ENCODE data around the gene ADAM23.

The ADAM23 gene

DNA sequence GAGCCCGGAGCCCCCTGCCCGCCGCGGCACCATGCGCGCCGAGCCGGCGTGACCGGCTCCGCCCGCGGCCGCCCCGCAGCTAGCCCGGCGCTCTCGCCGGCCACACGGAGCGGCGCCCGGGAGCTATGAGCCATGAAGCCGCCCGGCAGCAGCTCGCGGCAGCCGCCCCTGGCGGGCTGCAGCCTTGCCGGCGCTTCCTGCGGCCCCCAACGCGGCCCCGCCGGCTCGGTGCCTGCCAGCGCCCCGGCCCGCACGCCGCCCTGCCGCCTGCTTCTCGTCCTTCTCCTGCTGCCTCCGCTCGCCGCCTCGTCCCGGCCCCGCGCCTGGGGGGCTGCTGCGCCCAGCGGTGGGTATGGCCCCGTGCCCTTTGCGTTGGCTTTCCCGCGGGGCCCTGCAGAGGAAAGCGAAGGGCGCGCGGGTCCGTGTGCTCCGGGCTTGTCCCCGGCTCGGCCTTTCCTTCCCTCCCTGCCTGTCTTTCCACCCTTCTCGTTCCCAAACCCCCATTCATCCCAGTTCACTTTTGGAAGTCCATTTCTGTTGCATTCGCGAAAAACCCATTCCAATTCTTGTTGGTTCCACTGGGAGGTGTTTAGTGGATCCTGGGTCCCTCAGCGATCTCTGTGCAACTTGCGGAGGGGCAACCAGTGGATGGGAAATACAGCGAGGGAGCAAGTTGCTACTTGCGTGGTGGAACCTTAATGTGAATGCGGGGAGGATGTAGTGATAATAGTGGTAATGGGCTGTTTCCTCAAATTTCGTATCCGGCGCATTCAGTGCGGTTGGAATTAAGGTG, 599 bp downstream of the ADAM23 start:
- no peak for DNase-seq (ENCODE audit: low read depth in 2 of 2, low spot score in 1 of 2)

DNA sequence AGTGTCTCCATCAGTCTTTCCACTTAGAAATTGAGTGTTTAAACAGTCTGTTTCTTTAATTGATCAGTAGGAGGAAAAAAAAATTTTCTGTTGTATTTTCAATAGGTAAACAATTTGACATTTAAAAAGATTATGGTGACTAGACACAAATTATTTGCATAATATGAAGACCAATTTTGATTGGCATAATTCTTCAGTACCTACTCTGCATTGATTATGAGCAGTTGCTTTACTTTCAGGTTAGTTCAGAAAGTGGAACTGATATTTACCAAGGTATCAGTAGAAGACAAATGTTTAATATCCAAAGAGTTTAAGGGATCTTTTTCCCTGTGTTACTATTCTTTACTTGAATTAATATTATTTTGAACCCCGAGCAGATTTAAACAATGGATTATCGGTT, 2.6 kb downstream of the ADAM23 start:
- DNase-seq (ENCODE audit: low read depth in 2 of 2, low spot score in 1 of 2), result no peak

DNA sequence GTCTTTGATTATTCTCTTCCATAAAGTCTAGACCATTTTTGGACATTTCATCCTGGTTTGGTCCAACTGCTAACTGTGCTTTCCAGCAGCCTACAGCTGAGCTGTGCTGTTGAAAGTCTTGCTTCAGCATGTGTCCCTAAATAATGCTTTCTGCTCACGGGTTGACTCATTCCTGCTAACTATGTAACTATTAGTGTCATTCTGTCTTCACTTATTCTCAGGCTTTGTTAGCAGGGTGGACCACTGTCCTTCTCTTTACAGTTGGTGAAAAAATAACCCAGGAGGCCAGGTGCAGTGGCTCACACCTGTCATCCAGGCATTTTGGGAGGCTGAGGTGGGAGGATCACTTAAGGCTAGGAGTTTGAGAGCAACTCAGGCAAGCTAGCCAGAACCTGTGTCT, 8.9 kb downstream of the ADAM23 start:
- no peak for DNase-seq (ENCODE audit: low read depth in 2 of 2, low spot score in 1 of 2)

DNA sequence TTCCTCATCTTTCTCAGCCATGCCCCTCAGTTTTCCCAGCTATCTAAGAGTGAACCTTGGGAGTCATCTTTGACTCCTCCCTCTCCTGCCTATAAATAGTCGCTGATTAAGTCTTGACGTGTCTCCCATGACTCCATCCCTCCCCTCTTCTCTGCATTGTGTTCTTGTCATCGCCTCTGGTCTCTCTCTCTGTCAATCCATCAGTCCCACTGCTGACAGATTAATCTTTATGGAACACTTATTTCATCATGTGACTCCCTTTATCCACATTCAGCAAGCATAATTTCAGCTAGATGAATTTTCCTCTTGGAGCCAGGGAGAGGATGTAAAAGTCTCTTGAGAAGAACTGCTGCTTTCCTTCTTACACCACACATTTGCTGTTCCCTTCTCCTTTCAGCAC, 9.4 kb downstream of the ADAM23 start:
- DNase-seq (ENCODE audit: low read depth in 2 of 2, low spot score in 1 of 2), result no peak

DNA sequence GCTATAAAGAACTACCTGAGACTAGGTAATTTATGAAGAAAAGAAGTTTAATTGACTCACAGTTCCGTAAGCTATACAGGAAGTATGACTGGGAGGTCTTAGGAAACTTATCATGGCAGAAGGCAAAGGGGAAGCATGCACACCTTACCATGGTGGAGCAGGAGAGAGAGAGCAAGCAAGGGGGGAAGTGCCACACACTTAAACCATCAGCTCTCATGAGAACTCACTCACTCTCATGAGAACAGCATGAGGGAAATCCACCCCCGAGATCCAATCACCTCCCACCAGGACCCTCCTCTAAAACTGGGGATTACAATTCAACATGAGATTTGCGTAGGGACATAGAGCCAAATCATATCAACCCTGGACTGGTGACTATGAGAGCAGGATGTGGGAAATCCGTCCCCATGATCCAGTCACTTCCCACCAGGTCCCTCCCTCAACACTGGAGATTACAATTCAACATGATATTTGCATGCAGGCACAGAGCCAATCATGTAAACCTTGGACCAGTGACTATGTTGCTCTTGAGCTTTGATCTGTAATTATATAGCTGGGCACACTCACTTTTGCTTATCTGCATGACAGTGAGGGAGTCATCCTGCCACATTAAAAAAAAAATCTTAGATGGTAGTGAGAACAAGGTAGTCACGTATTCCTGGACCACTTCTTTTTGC, 12.9 kb downstream of the ADAM23 start:
- DNase-seq (ENCODE audit: low read depth in 2 of 2, low spot score in 1 of 2), result no peak

DNA sequence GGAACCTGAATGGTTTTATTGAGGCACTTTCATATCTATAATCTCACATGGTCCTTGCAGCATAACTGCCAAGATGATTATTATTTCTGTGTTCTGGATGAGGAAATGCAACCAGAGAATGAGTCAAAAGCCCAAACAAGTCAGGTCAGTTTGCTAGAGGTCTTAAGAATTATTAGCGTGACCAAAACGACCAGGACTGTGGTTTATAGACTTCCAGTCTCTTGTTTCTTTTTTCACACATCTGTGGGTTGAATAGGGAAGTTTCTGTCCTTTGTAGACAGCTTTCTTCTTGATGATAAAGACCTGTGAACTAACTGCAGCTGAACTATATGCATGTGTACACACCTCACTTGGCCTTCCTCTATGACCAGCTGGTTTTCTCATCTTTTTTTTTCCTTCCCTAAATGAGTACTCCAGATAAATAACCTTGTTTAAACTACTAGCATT, 13.9 kb downstream of the ADAM23 start:
- DNase-seq (ENCODE audit: low read depth in 2 of 2, low spot score in 1 of 2), result no peak

DNA sequence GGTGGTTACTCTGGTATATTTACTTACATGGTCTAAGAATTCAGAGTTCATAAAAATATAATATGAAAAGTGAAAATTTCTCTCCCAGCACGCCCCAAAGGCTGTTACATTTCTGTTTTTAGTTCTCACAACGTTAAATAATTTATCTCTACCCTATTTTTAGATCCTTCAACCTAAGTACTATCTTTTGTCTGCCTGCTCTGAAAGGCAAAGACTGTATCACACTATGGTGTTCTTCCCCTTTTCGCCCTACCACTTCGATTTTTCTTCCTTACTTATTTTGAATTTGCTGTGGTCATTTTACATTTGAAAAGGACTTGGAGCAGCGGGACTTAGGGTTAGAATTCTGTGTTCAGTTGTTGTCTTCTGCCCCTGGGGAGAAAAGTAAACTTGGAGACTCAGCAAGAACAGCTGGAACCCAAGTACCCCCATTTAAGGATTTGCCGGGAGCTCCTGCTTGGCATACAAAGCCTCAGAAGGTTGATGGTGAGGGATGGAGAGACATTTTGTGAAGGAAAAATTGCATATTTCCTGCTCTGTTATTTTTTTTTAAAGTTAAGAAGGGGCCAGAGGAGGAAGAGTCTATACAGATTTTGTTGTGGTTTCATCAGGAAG, 19.0 kb downstream of the ADAM23 start:
- no peak for DNase-seq (ENCODE audit: low read depth in 2 of 2, low spot score in 1 of 2)

DNA sequence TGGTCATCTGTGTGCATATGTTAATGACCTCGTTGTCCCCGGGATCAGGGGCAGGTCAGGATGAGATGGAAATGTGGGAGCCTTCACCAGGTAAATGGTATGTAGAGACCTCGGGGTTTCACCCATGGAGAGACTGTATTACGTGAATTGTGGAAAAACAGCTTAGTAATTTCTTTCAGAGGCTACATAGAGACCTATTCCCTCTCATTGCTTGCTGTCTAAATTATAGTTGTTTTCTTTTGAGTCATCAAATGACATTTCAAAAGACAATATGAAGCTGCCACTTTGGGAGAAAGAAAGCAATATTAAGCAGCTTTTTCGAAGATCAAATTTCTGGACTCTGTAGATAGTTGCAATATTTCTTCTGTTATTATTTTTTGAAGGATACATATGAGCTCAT, 20.4 kb downstream of the ADAM23 start:
- DNase-seq (ENCODE audit: low read depth in 2 of 2, low spot score in 1 of 2), result no peak

DNA sequence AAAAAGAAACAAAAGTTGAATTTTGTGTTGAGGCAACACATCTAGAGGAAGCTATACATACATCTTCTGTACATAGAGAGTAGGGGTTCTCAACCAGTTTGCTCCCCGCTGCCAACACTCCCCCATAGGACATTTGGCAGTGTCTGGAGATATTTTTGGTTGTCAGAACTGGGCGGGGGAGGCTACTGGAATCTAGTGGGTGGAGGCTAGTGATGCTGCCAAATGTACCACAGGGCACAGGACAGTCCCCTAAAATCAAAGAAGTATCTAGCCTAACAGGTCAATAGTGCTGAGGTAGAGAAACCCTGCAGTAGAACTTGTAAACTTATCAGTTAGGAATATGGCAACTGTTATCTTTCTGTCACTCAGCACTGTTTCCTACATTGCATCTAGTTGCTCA, 21.3 kb downstream of the ADAM23 start:
- no peak for DNase-seq (ENCODE audit: low read depth in 2 of 2, low spot score in 1 of 2)

DNA sequence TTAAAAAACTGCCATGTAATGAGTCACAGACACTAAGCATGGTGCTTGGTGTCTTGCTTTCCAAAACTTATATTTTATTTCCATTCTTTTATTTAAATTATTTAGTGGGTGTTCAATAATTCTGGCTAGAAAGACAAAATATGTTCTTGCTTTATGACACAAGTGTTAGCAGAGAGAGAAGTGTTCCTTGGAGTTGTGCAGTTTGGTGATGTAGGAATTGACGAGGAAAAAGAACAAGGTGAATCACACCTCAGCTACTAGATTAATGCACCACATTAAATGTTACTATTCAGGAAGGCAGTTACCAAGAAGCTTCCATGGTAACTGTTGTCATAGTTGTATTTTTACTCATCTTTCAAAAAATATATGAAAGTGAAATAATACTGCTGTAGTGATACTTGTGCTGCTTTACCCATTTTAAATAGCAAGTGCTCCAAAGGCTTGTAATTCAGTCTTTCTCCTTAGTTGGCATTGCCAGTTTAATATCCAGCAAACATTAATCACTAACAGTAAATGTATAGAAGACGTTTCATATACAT, 28.3 kb downstream of the ADAM23 start:
- DNase-seq (ENCODE audit: low read depth in 2 of 2, low spot score in 1 of 2), result no peak

DNA sequence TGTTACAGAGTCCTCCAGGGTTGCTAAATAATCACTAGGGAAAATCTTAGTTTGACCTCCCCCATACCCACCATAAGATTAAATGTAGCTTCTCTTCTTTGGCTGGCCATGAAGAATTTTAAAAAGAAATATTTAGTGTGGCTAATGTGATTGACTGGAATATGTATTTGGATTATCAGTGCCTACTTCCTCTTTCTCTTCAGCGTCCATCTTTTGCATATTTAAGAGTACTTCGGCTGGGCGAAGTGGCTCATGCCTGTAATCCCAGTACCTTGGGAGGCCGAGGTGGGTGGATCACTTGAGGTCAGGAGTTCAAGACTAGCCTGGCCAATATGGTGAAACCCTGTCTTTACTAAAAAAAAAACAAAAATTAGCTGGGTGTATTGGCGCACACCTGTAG, 28.8 kb downstream of the ADAM23 start:
- no peak for DNase-seq (ENCODE audit: low read depth in 2 of 2, low spot score in 1 of 2)

DNA sequence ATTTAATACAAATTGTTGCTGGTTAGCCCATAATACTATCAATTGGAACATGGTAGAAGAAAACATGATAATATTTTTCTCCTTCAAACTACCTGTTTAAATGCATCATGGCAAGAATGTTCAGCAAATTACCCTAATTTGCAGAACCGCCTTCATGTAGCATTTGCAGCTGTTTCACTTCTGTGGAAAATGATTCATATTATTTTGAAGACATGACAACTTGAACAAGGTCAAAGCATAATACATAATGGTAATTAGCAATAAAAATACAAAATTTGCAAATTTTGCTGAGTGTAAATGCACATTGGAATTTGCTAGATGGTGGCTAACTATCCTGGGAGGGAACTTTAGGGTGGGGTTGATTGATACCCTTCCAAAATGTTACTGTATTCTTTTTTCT, 30.8 kb downstream of the ADAM23 start:
- DNase-seq (ENCODE audit: low read depth in 2 of 2, low spot score in 1 of 2), result no peak

DNA sequence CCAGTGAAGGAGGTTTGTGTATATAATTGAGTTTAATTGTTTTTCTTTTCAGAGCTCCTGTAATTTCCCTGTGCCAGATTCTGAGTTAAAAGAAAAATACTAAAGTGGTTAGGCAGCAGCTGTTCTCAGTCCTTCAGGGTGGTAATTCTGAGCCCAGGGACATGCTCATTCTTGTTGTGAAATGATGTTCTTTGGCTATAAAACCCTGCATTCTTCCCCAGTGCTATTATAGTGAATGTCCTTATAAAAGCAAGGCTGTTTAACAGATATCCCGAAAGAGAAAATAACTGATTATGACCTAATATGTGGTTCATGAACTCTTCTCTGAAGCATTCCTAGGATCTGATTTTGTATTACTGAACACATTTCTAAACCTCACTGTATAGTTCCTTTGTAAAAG, 34.0 kb downstream of the ADAM23 start:
- DNase-seq (ENCODE audit: low read depth in 2 of 2, low spot score in 1 of 2), result no peak

DNA sequence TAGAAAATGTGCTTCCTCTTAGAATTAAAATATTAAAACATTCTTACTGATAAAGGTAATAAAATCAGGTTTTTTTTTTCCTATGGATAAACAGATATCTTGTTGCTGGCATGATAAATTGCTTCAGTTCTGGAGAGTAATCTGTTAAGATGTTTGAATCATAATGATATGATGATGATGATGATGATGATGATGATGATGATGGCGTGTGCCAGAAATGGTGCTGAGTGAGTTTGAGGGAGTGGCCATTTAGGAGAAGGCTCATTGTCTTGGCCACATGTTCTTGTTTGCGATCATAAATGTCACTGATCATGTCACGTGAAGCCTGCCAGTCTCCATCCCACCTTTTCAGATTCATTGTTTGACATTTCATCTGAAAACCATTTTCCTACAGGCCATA, 35.0 kb downstream of the ADAM23 start:
- no peak for DNase-seq (ENCODE audit: low read depth in 2 of 2, low spot score in 1 of 2)

DNA sequence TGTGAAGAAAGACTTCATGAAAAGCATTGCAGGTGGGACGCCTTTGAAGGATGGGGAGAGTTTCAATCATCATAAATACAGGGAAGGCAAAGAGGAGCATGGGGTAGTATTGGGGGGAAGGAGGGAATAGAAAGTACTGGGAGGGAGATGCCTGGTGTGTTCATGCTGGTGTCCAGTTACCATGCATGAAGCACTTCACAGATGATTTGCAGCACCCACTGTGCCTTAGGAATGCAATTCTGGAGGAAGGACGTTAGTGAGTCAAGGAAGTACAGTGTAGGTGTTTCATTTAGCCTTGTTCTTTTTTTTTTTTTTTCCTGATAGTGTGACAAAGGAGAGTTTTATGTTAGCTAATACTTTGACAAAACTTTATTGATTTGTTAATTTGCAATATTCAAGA, 36.8 kb downstream of the ADAM23 start:
- no peak for DNase-seq (ENCODE audit: low read depth in 2 of 2, low spot score in 1 of 2)

DNA sequence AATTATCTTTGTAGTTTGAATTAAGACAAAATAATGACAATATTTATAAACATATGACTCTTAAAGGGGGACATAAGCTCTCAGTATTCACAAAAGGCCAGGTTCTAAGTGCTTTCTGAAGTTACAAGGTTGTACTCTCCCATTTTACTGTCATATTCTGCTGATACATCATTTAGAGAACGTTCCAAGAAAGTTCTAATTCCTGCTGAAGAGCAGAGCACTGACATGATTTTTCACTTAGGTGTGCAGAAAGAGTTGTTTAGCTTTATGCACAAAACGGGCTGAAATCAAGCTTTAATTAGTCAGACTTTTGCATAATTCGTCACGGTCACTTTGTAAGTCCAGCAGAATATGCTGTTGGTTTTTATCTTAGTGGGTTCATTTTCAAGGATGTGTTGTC, 37.3 kb downstream of the ADAM23 start:
- no peak for DNase-seq (ENCODE audit: low read depth in 2 of 2, low spot score in 1 of 2)

DNA sequence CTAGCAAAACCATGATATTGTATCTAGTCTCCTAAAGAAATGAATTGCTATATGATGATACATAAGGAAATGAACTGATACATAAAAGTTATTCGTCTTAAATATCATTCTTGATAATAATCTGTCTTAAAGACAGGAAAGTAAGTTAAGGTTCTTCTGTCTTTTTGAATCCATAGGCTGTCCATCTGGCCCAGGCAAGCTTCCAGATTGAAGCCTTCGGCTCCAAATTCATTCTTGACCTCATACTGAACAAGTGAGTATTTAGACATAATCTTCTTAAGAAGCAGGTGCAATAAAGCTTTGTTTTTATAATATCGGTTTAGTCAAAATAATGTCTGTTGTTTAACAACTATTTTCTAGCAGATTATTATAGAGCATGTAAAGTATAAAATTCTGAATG, 37.7 kb downstream of the ADAM23 start:
- no peak for DNase-seq (ENCODE audit: low read depth in 2 of 2, low spot score in 1 of 2)

DNA sequence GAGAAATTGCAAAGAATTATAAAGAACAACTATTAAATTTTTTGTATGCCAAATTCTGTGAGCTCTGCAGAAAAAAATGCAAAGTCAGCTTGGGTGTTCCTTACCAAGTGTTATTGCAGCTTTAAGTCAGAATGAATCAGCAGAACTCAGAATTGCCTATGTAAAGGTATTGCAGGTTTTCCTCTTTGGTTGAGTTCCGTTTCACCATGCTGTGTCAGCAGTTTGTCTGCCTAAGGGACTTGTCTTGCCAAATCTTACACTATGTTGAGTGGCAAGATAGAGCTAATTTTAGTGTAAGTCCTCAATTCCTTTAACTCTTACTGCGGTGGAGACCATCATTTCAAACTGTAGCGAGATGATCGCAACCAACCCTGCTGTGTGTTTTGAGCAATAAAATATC, 38.8 kb downstream of the ADAM23 start:
- DNase-seq (ENCODE audit: low read depth in 2 of 2, low spot score in 1 of 2), result no peak

DNA sequence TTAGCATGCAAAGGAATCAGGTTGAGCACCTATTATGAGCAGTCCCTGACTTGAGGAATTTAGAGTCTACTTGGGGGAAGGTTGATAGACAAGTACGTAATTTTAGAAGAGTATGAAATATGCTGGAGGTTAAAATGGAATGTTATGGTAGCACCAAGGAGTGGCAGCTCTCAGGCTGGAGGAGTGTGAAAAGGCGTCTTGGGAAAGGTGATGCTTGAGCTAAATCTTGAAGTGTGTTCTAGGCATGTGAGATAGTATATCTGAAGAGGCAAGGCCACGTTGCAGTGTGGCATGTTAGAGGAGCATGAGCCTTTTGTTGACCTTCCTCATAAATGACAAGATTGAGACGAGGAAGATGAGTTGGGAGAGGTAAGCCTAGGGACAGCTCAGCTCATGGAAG, 39.3 kb downstream of the ADAM23 start:
- no peak for DNase-seq (ENCODE audit: low read depth in 2 of 2, low spot score in 1 of 2)

DNA sequence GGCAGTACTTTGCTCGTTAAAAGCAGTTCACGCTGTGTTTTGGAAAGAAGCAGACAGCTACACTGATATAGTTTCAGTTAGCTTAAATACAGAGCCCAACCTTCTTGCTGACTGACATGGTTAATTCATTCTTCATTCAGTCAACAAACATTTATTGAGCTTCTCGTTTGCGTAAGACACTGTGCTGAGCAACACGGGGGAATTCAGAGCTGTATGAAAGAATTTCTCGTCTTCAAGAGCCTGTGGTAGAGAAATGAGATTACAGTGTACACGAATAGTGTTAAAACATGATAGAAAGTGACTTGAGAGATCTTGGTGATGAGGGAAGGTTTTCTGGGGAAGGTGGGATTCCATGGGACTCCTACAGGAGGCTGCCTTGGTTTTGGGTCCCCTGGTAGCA, 44.7 kb downstream of the ADAM23 start:
- DNase-seq (ENCODE audit: low read depth in 2 of 2, low spot score in 1 of 2), result no peak

DNA sequence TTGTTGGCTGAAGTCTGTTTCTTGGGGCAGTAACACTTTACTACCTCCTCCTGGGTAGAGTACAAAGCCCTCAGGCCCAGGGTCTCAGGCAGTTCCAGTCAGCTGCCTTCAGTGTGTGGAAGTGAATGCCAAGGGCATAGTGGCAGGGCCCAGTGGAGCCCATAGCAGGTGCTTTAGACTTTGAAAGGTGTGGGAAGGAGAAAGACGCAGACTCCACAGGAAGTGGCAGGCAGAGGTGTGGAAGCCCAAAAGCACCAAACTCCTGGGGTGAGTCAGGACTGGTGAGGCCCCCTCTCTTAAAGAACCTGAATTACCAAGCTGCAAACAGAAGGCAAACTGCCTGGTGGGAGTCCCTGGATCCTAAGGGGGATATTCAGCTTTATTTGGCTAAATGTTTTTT, 45.3 kb downstream of the ADAM23 start:
- no peak for DNase-seq (ENCODE audit: low read depth in 2 of 2, low spot score in 1 of 2)

DNA sequence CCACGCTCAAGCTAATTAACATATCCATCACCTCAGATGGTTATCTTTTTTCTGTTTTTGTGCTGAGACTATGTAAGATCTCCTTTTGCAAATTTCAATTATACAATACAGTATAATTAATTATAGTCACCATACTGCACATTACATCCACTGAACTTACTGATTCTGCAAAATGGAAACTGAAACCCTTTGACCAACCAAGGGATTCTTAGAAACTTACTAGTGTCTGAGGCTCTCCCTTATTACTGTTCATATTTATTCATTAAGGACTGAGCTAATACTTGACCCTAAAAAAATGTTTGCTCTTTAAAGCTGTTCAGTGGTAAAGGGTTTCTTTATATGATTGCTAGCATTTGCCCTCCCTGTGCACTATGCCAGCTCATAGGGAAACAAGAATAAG, 50.7 kb downstream of the ADAM23 start:
- DNase-seq (ENCODE audit: low read depth in 2 of 2, low spot score in 1 of 2), result no peak
